Stimulated activated naive CD8-positive, alpha-beta T cell treated with anti-CD3 and anti-CD28 coated beads, Interleukin-15, Interleukin-2, amounts not matched to agents 100 ng/mL and 50 ng/mL, for 24 hours (primary cell): ENCODE measurements around the gene ZNF534.
"Not testable (repeated sequence)": the region's sequence is repeated elsewhere in the genome, so short reads cannot be mapped to it uniquely, and the experiment has no call there.

ENCODE experiments used
- H3K27ac Mint-ChIP-seq: one replicate; pipeline ENCODE4 v1.8.0; 2021; ENCODE audit warnings: mild to moderate bottlenecking, mixed read lengths
- H3K27me3 Mint-ChIP-seq: one replicate; pipeline ENCODE4 v1.8.0; 2021; ENCODE audit warnings: mixed read lengths
- H3K36me3 Mint-ChIP-seq: one replicate; pipeline ENCODE4 v1.8.0; 2021; ENCODE audit warnings: low read depth, mixed read lengths
- H3K4me1 Mint-ChIP-seq: one replicate; pipeline ENCODE4 v1.8.0; 2021; ENCODE audit warnings: low read depth, mixed read lengths
- H3K4me3 Mint-ChIP-seq: one replicate; pipeline ENCODE4 v1.8.0; 2021; ENCODE audit warnings: mild to moderate bottlenecking, mixed read lengths
- H3K9me3 Mint-ChIP-seq: one replicate; pipeline ENCODE4 v1.8.0; 2021; ENCODE audit warnings: mixed read lengths

ZNF534 gene

GRCh38 chr19:52484111-52484743 is 55.3 kb downstream of the ZNF534 start:
- Mint-ChIP-seq H3K9me3 (peaks cover 32% of the 10 kb centered on the region), H3K27me3 (peaks cover 18% of the 10 kb centered on the region), H3K36me3 (peaks cover 30% of the 10 kb centered on the region)
- not testable (repeated sequence) for H3K4me3 Mint-ChIP-seq, H3K27ac Mint-ChIP-seq, H3K4me1 Mint-ChIP-seq

- not testable (repeated sequence) for H3K27ac Mint-ChIP-seq, H3K4me1 Mint-ChIP-seq, H3K4me3 Mint-ChIP-seq
- peaks cover 28% of the 10 kb centered on the region for H3K36me3 Mint-ChIP-seq
- H3K9me3 Mint-ChIP-seq = peaks cover 33% of the 10 kb centered on the region
- H3K27me3 Mint-ChIP-seq = peaks cover 18% of the 10 kb centered on the region
Measured at GRCh38 chr19:52485064-52485463, 56.1 kb downstream of the ZNF534 start.

GRCh38 chr19:52485561-52486240 is 56.8 kb downstream of the ZNF534 start:
- H3K27ac Mint-ChIP-seq, H3K4me1 Mint-ChIP-seq, H3K4me3 Mint-ChIP-seq: not testable (repeated sequence)
- peaks cover 35% of the 10 kb centered on the region for H3K9me3 Mint-ChIP-seq
- peaks cover 25% of the 10 kb centered on the region for H3K36me3 Mint-ChIP-seq
- peaks cover 18% of the 10 kb centered on the region for H3K27me3 Mint-ChIP-seq

DNA sequence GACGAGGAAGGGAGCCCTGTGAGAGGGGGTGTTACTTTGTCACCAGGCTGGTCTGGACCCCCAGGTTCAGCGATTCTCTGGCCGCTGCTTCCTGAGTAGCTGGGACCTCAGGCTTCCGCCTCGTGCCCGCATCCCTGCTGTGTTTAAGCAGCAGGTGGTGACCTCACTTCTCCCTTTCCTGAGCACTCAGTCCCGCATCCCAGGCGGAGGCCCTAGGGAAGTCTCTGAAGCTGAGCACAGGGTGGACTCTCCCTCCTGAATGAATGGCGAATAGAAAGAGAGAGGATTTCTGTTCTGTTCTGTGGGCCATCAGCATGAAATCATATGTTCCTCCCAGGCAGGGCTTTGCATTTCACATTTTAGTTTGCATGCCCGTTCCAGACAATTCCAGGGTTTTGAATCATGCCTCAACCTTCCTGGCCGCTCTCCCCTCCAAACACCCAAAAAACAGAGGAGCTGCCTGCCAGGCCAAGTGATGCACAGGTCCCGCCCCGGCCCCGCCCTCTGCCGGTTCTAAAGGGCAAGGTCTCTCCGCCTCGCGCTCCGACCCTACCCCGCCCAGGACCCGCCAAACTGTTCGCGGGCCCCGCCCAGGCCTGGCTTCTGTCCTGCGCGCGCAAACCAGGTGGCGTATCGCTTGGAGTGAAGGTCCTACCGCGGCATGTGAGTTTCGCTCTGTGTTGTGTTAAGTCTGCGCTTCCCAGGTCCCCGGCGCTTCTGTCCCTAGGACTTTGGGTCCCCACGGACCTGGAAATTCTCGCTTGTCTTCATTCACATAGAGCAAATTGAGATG is 63.4 kb downstream of the ZNF534 start:
- peaks cover 28% of the 10 kb centered on the region for H3K36me3 Mint-ChIP-seq
- no peaks in the 10 kb centered on the region for H3K27me3 Mint-ChIP-seq
- H3K9me3 Mint-ChIP-seq = peaks cover 32% of the 10 kb centered on the region
- no peak overlapping the region for H3K4me3 Mint-ChIP-seq
- H3K4me1 Mint-ChIP-seq = no peaks in the 10 kb centered on the region
- no peak overlapping the region for H3K27ac Mint-ChIP-seq

GRCh38 chr19:52492994-52493470 is 64.1 kb downstream of the ZNF534 start:
- H3K36me3 Mint-ChIP-seq = peaks cover 34% of the 10 kb centered on the region
- no peak overlapping the region for H3K27ac Mint-ChIP-seq
- H3K9me3 Mint-ChIP-seq = peaks cover 35% of the 10 kb centered on the region
- H3K27me3 Mint-ChIP-seq = no peaks in the 10 kb centered on the region
- H3K4me1 Mint-ChIP-seq = no peaks in the 10 kb centered on the region
- no peak overlapping the region for H3K4me3 Mint-ChIP-seq

DNA sequence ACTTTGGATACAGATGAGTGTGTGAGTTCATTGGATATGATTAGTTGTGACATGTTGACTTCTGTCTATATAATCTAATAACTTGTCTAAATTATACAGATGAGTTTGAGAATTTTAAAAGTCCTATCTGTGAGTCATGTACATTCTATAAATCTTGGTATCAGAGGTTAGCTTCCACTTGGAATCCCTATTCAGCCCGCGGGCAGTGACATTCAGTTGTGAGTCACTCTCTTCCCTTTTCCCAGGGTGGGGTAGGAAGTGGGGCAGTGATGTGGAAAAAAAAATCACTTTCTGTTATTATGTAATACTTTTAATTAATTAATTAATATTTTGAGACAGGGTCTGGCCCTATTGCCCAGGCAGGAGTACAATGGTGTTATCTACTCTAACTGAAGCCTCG is 65.6 kb downstream of the ZNF534 start:
- Mint-ChIP-seq H3K4me1 (no peaks in the 10 kb centered on the region), H3K36me3 (peaks cover 41% of the 10 kb centered on the region), H3K9me3 (peaks cover 31% of the 10 kb centered on the region), H3K27me3 (no peaks in the 10 kb centered on the region), H3K4me3 (no peak overlapping the region), H3K27ac (no peak overlapping the region)

DNA sequence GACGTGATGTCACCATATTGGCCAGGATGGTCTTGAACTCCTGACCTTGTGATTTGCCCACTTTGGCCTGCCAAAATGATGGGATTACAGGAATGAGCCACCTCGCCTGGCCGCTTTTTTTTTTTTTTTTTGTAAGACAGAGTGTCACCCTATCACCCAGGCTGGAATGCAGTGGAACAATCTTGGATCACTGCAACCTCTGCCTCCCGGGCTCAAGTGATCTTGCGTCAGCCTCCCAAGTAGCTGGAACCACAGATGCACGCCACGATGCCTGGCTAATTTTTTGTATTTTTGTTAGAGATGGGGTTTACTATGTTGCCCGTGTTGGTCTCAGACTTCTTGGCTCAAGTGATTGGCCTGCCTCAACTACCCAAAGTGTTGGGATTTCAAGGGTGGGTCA is 69.6 kb downstream of the ZNF534 start:
- no peak overlapping the region for H3K27ac Mint-ChIP-seq
- no peaks in the 10 kb centered on the region for H3K4me1 Mint-ChIP-seq
- peaks cover 28% of the 10 kb centered on the region for H3K9me3 Mint-ChIP-seq
- no peaks in the 10 kb centered on the region for H3K27me3 Mint-ChIP-seq
- H3K4me3 Mint-ChIP-seq = no peak overlapping the region
- peaks cover 59% of the 10 kb centered on the region for H3K36me3 Mint-ChIP-seq

DNA sequence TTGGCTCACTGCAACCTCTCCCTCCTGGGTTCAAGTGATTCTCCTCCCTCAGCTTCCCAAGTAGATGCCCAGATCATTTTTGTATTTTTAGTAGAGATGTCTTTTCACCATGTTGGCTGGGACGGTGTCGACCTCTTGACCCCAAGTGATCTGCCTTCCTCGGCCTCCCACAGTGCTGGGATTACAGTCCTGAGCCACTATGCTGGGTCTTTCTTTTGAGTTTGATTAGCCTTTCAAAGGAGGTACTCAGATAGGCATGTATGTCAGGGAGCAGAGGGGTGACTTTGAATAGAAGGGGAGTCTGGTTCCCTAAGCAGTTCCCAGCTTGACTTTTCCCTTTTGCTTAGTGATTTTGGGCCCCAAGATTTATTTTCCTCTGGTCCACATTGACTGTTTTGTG is 71.5 kb downstream of the ZNF534 start:
- peaks cover 57% of the 10 kb centered on the region for H3K36me3 Mint-ChIP-seq

GRCh38 chr19:52500991-52501390 is 72.0 kb downstream of the ZNF534 start:
- H3K36me3 Mint-ChIP-seq = peaks cover 56% of the 10 kb centered on the region
- not testable (repeated sequence) for H3K27ac Mint-ChIP-seq, H3K4me3 Mint-ChIP-seq, H3K4me1 Mint-ChIP-seq, H3K27me3 Mint-ChIP-seq
- H3K9me3 Mint-ChIP-seq = peaks cover 22% of the 10 kb centered on the region

More for the DNA sequence above, 71.5 kb downstream of the ZNF534 start:
- H3K27ac Mint-ChIP-seq, H3K27me3 Mint-ChIP-seq, H3K4me3 Mint-ChIP-seq, H3K4me1 Mint-ChIP-seq: not testable (repeated sequence)
- peaks cover 22% of the 10 kb centered on the region for H3K9me3 Mint-ChIP-seq
